Activated CD4-positive, alpha-beta T cell treated with anti-CD3 and anti-CD28 coated beads, Interleukin-2, Interleukin-4, amounts not matched to agents 100 ng/mL and 50 ng/mL, durations not matched to agents 16 hours and 8 hours (primary cell): ENCODE results near the gene IGFBP7.

ENCODE experiments used
- DNase-seq: peaks from one replicate; pipeline ENCODE4 v3.0.0-alpha.2; 2020; ENCODE audit warnings: low spot score

IGFBP7 gene

DNA sequence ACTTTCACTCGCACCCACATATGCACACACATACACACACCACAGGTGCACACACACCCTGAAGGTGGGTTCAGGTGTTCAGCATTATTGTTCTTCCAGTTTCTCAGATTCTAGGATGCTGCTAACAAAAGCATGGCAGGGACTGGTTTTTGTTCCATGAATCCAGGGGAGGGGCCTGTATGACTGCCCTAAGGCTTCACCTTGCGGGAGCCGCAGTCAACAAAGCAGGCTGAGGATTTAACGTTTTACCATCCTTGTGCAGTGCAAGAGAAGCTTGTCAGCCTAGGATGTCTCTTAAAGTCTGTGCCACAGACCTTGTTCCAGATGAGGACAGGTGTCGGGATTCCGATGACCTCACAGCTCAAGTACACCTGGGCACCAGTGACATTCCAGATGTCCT is 69.7 kb downstream of the IGFBP7 start:
- no peak for DNase-seq

DNA sequence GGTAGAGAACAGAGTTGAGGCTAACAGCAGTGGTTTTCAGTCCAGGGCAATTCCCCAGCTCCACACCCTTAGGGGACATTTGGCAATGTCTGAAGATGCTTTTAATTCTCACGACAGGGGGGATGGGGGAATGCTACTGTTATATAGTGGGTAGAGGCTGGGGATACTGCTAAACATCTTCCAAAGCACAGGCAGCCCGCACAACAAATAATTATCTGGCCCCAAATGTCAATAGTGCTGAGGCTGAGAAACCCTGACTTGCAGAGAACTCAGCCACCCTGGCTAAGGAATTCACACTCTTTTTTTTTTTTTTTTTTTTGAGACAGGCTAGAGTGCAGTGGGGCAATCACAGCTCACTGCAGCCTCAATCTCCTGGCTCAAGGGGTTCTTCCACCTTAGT is 70.8 kb downstream of the IGFBP7 start:
- no peak for DNase-seq

DNA sequence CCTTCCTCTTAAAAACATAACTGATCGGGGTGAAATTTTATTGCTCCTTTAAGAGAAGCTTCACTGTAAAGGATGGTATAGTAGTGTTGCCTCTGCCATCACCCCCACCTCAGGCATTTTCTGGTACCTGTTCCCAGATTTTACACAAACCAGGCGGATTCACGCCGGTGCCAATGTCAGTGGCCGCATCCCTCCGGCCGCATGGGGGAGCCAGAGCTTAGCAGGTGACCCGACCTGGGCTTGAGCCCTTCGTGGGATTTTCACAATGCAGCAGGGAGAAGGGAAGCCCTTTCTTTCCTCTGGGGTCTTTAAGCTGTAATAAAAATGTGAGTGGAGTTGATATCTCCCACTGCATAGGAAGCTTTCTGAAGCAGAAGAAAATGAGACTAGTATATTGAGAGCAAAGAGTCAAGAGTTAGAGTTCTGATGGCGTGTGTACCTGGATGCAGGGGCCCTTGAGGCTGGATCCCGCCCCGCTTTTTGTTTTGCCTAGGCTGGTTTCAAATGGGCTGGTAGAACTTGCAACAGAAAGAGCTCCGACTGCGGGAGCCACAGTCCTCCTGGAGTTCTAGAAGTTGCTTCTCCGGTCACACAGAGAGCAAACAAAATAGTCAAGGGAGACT is 72.1 kb downstream of the IGFBP7 start:
- DNase-seq, result peak; percentile 24

DNA sequence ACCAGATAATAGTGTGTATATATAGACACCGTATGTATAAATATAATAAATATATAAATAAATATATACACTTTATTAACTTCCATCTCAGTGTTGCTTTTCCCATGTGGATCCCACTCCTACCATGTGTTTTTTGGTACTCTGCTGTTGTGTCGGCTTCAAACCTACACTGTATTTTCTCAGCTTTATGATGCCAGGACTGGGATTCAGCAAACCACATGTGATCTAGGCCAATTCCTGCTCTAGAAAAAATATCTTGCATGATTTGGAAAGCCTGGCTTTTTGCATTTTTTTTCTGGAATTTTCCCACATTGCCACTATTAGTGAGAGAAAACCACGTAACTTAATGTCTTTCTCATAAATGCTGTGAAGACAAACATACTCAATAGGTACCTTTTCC is 75.7 kb downstream of the IGFBP7 start:
- no peak for DNase-seq

DNA sequence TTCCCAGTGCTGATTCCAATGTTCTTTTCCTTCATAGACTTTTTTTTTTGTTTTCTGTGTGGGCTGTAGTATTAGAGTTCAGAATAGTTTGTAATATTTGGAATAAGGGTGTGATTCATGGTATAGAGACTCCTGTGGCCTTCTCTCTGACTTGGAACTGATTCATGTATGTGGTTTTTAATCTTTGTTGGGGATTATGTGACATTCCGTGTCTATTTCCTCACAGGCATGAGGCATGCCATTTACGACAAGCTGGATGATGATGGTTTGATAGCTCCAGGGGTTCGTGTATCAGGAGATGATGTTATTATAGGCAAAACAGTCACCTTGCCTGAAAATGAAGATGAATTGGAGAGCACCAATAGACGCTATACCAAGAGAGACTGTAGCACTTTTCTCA is 87.1 kb downstream of the IGFBP7 start:
- DNase-seq, result no peak

DNA sequence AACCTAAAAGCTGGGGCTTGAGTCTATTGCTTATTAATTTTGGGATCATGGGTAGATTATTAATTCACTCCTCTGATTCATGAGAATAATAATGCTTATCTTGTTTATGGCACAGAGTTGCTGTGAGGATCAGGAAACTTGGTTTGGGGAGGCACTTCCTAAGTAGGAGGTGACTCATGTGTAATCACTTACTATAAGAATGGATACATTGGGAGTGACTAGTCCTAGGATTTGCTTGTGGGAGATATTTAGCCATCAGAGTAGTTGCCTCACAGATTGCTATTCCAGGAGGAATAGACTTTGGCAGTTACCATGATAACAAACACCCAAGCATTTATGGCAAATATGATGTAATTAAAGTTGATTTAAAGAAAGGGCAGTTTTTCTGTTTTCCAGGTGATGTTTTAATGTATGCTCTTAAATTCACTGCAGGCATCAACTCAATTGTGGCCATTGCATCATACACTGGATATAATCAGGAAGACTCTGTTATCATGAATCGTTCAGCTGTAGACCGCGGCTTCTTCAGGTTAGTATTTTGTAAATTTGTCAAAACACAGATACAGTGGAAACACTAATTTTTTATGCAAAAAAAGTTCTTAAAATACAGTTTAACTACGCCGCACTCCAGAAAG is 89.6 kb downstream of the IGFBP7 start:
- no peak for DNase-seq

DNA sequence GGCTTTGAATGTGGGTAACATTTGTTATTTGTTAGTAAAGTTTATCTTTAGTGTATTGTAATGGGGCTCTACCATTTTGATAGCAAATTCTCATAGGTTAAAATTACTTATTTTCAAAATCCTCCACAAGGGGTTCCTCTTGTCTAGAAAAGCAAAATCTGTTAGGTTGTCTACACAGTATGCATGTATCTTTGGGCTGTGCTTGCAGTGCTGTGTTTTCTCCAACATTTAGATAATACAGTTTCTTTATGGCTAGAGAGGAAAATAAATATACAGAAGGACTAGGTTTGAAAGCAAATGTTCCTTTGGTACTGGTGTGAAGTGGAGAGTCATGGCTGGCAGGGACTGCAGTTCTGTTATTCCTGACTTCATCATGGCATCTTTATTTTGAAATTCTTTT is 91.2 kb downstream of the IGFBP7 start:
- DNase-seq, result no peak

DNA sequence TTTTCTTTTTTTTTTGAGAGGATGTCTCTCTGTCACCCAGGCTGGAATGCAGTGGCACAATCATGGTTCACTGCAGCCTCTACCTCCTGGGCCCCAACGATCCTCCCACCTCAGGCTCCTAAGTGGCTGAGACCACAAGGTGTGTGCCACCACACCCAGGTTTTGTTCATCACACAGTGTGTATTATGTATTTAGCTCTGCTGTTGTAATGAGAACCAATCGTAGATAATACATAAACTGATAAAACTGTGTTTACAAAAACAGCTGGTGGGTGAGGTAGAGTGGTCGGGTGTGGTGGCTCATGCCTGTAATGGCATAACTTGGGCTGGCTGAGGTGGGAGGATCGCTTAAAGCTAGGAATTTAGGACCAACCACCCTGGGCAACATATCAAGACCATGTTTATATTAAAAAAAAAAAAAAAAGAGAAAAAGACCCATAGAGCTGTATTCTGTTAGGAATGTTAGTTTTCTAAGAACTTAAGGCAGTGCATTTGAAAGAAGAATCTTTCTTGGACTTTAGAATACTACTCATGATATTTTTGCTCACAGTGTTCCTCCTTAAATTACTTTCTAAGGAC is 96.6 kb downstream of the IGFBP7 start:
- DNase-seq, result no peak

DNA sequence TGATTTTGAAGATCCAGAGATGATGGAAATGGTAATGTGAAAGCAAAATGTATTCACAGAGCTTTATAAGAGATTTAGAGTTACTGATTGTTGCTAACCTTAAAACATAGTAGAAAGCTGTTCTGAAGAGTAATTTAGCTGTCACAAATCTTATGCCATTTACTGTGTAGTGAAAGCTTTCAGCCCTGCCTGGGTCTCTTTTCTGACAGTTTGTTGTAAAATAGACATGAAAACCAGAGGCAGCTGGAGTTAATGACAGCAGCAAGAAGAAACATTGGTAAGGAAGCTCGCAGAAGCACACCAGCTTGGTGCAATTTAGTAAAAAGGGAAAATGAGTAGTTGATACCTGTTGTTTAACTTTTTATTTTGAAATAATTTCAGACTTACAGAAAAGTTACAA is 110.4 kb downstream of the IGFBP7 start:
- DNase-seq, result no peak

DNA sequence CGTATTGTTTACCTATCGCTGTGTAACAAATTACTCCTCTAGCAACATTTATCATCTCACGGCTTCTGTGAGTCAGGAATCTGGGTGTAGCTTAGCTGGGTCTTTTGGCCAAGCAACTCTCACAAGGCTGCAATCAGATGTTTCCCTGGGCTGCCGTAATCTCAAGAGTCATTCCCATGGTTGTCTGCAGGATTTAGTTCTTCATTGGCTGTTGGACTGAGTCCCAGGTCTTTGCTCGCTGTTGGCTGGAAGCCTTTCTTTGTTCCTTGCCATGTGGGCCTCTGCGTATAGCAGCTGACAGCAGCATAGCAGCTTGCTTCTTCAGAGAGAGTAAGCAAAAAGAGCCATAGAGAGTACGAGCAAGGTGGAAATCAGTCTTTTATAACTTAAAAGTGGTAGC is 114.7 kb downstream of the IGFBP7 start:
- DNase-seq, result no peak

DNA sequence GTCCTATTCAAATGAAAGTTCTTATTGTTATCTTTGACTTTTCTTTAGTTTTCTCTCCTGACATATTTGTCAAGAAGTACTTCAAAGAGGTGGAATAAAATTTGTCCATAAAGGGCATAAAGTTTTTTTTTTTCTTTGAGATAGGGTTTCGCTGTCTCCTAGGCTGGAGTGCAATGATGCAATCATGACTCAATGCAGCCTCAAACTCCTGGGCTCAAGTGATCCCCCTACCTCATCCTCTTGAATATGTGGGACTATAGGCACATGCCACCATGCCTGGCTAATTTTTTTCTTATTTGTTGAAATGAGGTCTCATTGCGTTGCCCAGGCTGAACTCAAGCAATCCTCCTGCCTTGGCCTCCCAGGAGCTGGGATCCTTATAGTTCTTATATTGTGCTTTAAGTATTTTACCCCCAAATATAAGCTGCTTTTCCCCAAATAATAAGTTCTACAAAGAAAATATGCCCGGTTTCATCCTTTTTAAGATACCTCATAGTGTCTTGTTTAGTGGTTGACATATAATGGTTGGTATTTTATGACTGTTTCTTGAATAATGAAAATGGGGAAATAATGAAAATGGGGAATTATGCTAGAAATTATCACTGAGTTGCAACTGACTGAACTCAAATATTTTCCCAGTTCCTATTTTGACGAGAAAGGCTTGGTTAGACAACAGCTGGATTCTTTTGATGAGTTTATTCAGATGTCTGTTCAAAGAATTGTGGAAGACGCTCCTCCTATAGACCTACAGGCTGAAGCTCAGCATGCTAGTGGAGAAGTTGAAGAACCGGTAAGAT is 119.9 kb downstream of the IGFBP7 start:
- no peak for DNase-seq

DNA sequence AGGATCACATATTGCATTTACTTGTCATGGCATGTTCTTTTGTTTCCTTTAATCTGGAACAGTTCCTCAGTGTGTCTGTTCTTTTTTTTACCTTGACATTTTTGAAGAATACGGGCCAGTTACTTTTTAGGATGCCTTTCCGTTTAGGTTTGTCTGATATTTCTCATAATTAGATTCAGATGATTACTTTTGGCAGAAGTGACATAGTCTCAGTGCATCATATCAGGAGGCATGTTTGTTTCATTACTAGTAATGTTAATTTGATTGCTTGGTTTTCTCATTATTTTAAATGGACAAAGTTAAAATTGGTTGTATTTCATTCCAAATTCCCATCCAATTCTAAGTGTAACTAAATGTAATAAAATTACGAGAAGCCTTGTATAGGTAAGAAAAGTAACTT is 123.2 kb downstream of the IGFBP7 start:
- DNase-seq, result no peak

DNA sequence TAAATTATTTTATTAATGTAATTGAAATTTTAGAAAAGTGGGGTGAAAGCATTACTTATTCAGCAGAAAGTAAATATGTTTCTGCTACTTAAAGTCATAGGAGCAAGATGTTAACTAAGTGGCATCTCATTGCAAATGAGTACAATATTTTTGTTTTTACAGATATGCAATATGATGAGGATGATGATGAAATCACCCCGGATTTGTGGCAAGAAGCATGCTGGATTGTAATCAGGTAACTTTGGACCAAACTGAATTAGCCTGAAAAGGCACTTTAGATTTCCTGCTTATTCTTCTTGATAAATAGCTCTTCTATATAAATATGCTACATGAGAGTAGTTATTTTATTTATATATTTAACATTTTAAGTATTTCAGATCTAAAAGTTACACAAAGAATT is 124.0 kb downstream of the IGFBP7 start:
- no peak for DNase-seq

DNA sequence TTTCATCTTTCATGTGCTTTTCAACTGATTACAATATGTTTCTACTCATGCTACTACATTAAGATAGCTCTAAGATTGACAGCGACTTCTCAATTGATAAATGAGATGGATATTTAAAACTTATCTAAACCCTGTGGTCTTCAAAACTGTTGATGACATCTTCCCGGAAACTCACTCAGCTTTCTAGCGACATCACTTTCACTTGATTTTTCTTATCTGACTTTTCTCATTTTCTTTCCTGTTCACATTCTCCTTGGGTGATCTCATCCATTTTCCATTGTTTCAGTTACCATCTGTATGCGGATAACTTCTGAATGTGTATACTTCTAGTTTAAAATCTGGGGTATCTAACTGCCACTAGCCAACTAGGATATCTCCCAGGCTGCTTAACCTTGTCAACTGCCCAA is 128.4 kb downstream of the IGFBP7 start:
- DNase-seq, result peak; percentile 28
